H54 (cell line): ENCODE measurements around the gene PGRMC1.
"Not testable (repeated sequence)": the region's sequence is repeated elsewhere in the genome, so short reads cannot be mapped to it uniquely, and the experiment has no call there.

ENCODE experiments used
- DNase-seq: peaks from one replicate; pipeline ENCODE4 v3.0.0; 2011; ENCODE audit warnings: low spot score, mixed read lengths; ENCODE audit not compliant: insufficient read length
- FAIRE-seq: peaks from 3 replicates; lab custom pipeline; 2011; peaks lifted over from hg19 to GRCh38; lab: Jason Lieb, UNC
- POLR2A ChIP-seq: IDR thresholded peaks from 2 replicates; pipeline ENCODE4 v1.6.1; 2011; ENCODE audit warnings: low read depth, mild to moderate bottlenecking, low read length

PGRMC1 gene

DNA sequence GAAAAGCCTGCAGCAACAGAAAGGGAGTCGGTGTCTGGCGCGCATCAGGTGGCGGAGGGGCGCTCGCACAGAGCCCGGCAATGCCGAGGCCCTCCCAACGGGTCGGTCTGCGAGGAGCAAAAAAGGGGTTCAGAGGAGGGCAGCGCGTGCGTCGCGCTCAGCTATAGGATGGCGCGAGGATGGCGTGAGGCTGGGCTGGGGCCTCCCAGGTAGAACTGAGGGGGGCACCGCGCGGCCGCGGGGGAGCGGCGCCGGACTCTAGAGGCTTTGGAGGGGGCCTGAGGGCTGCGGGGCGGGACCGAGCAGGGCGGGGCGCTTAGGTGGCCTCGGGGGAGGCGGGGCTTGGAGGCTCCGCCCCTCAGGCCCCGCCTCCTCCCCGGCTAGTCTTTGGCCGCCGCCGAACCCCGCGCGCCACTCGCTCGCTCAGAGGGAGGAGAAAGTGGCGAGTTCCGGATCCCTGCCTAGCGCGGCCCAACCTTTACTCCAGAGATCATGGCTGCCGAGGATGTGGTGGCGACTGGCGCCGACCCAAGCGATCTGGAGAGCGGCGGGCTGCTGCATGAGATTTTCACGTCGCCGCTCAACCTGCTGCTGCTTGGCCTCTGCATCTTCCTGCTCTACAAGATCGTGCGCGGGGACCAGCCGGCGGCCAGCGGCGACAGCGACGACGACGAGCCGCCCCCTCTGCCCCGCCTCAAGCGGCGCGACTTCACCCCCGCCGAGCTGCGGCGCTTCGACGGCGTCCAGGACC, at the start of gene PGRMC1:
TSS of gene PGRMC1 (plus strand) at position 414 of the 751 bp plus-strand sequence. CDS start at position 493, 79 bp downstream.
- FAIRE-seq (no peak), DNase-seq (peak; percentile 60)
- TF ChIP-seq POLR2A: peak; percentile 91

DNA sequence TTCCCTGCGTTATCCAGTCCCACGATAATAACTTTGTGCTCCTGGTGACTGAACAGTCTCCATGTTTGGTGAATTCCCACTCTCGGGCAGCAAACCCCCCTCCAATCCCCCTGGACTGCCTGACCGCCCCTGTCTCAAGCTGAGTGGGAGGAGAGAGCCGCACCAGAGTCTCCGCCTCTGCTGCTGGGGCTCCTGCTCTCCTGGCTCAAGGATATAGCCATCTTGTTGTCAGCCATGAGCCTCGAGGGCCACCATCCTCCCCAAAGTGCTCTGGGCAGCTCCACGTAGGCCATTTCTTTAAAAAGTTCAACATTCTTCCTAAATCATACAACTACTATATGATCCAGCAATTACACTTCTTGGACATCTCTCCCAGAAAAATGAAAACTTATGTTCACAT, 49.3 kb upstream of the PGRMC1 start:
- no peak for DNase-seq
- no peak for FAIRE-seq
- TF ChIP-seq POLR2A: no peak

DNA sequence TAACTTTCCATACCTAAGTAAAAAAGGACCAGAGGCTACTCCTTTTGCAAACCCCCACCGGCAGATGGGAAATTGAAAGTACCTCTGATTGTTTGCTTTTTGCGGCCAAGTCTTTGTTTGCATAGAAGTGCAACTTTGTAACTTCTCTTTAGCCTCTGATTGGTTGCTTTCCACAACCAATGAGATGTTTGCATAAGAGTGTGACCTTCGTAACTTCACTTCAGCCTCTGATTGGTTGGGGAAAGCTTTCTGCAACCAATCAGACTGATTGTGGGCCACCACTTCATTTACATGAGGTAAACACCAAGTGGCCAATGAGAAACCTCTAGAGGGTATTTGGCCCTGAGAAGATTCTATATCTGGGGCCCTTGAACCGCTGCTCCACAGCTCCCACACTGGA, 48.8 kb upstream of the PGRMC1 start:
- no peak for DNase-seq
- no peak for FAIRE-seq

DNA sequence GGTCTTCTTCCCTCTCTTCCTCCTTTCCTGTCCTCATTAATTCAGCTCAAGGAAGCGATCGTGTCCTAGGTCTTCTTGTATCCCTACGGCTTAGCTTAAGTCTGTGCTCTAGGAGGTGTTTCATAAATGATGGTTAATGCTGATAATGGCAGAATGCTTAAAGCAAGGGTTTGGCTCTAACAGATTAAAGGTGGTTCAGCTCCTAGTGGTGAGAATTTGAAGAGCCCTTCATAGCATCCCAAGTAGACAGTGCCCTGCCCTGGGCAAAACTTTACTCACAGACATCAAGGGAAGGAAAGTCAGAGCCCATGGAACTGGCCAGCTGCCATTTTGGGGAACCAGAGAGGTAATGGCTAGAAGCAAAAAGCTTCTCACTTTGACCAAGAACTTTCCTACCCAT, 47.0 kb upstream of the PGRMC1 start:
- no peak for DNase-seq
- FAIRE-seq: no peak
- TF ChIP-seq POLR2A: no peak

More for the DNA sequence above, 48.8 kb upstream of the PGRMC1 start:
- no peak for TF ChIP-seq POLR2A

DNA sequence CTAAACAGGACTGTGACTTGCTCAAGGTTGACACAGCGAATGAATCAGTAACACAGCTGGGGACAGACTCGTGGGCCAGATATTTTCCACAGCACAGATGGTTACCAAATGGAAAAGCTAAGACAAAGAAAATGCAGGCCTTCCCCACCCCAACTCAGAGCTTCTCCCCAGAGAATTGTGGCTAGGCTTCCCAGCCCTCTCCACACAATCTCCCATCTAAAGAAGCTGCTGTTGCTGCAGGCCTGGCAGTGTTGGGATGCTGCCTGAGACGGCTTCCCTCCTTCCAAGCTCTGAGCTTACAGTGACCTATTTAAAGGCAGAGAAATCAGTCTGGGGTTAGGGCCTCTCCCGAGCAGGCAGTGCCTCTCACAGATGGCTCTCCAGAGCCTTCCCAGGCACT, 46.5 kb upstream of the PGRMC1 start:
- TF ChIP-seq POLR2A: no peak
- DNase-seq: no peak
- no peak for FAIRE-seq

DNA sequence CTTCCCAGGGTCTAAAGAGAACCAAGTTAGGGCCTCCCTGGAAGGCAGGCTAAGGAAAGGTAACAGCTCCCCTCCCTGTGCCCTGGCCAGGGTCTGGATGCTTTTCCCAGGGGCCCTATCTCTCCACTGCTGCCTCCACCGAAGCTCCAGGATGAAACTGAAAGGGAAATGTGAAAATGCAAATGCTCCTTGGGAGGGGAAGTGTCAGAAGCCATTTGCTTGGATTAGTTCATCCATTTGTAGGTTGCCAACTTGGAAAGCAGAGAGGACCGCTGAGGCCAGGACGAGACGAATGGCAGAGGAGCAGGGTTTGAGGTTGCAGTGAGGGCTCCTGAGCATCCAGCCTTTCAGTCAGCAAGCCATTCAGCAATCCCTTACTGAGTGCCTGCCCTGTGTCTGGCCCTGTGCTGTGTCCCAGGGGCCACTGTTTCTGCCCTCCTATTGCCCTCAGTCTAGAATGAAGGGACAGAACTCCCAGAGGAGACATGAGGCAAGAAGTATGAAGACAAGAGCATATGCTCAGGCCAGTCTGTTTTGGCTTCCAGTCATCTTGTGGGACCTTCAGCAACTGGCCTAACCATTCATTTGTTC, 45.9 kb upstream of the PGRMC1 start:
- no peak for DNase-seq
- TF ChIP-seq POLR2A: no peak
- no peak for FAIRE-seq

DNA sequence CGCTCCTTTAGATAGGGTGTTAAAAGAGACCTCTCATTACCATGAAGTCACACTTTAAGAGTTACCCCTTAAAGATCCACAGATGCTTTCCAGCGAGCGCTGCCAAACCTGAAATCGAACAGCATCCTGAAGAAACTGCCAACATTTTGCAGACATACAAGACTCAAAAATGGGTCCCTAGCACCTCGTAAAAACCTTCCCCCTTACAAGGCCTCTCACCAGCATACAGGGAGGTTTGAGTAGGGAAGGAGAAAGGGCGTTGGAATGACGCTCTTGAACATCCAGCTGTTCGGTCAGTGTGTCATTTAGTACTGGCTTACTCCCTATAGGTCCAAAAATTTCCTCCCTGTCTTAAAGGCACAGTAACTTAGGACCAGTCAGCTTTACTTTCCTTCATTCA, 45.3 kb upstream of the PGRMC1 start:
- FAIRE-seq (no peak), DNase-seq (no peak)
- TF ChIP-seq POLR2A: no peak

DNA sequence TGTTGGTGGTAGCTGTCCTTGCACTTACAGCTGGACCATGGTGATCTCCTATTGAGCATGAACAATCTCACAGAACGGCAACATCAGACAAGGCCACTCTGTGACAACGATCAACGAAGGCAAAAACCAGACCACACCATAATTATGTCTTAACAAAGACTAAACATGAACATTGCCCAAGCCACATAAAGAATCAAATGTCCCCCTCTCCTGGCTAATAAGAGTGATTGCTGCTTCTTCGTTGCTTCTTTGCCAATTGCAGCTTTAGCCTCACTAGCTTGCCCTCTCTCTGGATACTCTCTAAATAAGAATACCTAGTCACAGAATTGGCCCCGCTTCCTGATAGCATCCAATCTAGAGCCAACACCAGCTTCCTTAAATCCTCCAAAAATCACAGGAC, 41.5 kb upstream of the PGRMC1 start:
- no peak for TF ChIP-seq POLR2A
- no peak for DNase-seq
- FAIRE-seq: no peak

DNA sequence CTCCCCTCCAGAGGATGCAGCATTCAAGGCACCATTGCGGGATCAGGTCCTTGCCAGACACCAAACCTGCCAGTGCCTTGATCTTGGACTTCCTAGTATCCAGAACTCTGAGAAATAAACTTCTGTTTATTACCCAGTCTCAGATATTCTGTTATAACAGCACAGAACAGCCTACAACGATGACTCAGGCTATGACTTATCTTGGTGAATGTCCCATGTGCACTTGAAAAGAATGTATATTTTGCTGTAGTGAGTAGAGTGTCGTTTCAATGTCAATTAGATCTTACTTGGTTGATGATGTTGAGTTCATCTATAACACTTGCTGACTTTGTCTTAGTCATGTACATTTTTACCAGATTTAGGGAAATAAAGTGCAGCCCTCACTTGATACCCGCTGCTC, 34.5 kb upstream of the PGRMC1 start:
- FAIRE-seq: no peak
- TF ChIP-seq POLR2A: no peak
- DNase-seq: no peak

DNA sequence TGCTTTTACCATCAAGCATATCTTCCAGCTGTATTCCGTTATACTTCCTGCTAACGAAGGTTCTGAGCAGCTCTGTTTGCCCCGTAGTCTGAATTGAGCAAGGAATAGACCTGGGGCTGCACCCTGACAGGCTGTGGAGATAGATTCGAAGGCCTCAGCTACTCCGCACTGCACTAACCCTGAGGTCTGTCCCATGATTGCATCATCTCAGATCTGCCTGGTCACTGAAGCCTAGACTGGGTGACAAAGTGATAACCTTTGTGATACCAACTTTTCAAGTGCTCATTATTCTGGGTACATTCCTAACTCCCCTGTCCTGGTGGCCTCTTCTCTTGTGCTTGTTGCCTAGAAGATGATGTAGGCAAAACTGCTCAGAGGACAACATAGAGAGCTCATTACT, 29.9 kb upstream of the PGRMC1 start:
- no peak for TF ChIP-seq POLR2A
- no peak for FAIRE-seq
- DNase-seq: no peak

DNA sequence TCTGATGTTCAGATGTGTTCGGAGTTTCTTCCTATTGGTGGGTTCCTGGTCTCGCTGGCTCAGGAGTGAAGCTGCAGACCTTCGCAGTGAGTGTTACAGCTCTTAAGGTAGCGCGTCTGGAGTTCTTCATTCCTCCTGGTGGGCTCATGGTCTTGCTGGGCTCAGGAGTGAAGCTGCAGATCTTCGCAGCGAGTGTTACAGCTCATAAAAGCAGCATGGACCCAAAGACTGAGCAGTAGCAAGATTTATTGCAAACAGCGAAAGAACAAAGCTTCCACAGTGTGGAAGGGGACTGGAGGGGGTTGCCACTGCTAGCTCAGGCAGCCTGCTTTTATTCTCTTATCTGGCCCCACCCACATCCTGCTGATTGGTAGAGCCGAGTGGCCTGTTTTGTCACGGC, 28.6 kb upstream of the PGRMC1 start:
- not testable (repeated sequence) for DNase-seq, FAIRE-seq

DNA sequence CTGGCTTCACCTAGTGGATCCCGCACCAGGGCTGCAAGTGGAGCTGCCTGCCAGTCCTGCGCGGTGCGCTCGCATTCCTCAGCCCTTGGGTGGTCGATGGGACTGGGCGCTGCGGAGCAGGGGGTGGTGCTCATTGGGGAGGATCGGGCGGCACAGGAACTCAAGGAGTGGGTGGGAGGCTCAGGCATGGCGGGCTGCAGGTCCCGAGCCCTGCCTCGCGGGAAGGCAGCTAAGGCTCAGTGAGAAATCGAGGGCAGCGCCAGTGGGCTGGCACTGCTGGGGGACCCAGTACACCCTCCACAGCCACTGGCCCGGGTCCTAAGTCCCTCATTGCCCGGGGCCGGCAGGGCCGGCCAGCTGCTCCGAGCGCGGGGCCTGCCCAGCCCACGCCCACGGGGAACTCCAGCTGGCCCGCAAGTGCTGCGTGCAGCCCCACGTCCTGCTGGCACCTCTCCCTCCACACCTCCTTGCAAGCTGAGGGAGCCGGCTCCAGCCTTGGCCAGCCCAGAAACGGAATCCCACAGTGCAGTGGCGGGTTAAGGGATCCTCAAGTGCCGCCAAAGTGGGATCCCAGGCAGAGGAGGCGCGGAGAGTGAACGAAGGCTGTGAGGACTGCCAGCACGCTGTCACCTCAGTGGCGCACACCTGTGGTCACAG, 27.6 kb upstream of the PGRMC1 start:
- TF ChIP-seq POLR2A: no peak
- FAIRE-seq (no peak), DNase-seq (no peak)

DNA sequence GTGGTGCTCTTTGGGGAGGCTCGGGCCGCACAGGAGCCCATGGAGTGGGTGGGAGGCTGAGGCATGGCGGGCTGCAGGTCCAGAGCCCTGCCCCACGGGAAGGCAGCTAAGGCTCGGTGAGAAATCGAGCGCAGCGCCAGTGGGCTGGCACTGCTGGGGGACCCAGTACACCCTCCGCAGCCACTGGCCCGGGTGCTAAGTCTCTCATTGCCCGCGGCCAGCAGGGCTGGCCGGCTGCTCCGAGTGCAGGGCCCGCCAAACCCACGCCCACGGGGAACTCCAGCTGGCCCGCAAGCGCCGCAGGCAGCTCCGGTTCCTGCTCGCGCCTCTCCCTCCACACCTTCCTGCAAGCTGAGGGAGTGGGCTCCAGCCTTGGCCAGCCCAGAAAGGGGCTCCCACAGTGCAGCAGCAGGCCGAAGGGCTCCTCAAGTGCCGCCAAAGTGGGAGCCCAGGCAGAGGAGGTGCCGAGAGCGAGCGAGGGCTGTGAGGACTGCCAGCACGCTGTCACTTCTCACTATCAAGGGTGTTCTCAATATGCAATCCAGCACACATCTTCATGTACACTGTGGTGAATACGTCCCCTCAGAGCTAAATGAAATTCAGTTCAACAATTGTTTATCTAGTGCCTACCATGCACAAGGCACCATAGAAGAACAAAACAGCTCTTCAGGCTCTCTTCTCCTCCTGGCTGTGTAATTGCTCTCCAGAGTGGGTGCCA, 25.0 kb upstream of the PGRMC1 start:
- FAIRE-seq, DNase-seq: not testable (repeated sequence)

DNA sequence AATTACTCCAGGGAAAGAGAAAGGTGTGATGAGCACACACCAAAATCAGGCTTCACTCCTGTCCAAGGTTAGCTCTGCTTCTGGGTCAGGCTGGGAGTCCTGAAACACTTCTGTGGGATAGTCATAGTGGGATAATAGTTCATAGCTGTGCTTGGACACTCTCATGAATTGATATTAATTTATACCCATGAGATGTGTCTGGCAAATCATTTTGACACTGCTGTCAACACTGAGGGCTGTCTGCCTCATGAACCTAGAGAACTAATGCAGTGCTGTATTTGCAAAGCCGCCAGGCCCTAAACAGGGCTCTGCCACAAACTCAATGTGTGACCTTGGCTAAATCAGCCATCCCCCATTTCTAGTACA, 24.5 kb upstream of the PGRMC1 start:
- TF ChIP-seq POLR2A: no peak
- DNase-seq (no peak), FAIRE-seq (no peak)
